Measurements from ENCODE around the gene BMP6.

The BMP6 gene

GRCh38 chr6:7776509-7776908, 50.6 kb downstream of the BMP6 start:
- Histone ChIP-seq H2BK5ac (ENCODE audit: low read depth, low read length, poor library complexity, severe bottlenecking) (no peak overlapping the region), H3K9ac (ENCODE audit: low read length) (no peak overlapping the region), H3K18ac (ENCODE audit: low read depth in 1 of 2, low read length in 2 of 2) (no peak overlapping the region), H3K4ac (ENCODE audit: low read depth in 1 of 2, low read length in 2 of 2) (no peak overlapping the region), H3K27me3 (ENCODE audit: control insufficient read depth in 1 of 2, insufficient read depth in 1 of 2, low read length in 2 of 2) (peaks cover 4 to 19% of the 10 kb centered on the region in 2 experiments), H3K23ac (ENCODE audit: low read length in 2 of 2) (no peak overlapping the region), H2BK12ac (ENCODE audit: low read length in 2 of 2) (no peak overlapping the region), H2AFZ (ENCODE audit: low read depth, low read length) (no peak overlapping the region), H3K79me1 (replicated peaks; ENCODE audit: low read length, poor library complexity, severe bottlenecking) (no peaks in the 10 kb centered on the region), H3K27ac (ENCODE audit: low read length, poor library complexity, severe bottlenecking) (no peak overlapping the region), H3K4me2 (ENCODE audit: low read length, poor library complexity, severe bottlenecking) (no peak overlapping the region), H4K8ac (ENCODE audit: low read length) (no peak overlapping the region), H3K9me3 (ENCODE audit: control insufficient read depth, low read length) (no peaks in the 10 kb centered on the region), H2BK120ac (ENCODE audit: low read depth, low read length) (no peak overlapping the region), H3K36me3 (ENCODE audit: control insufficient read depth in 1 of 2, insufficient read depth in 2 of 2, low read depth in 1 of 2, low read length in 2 of 2) (no peaks in the 10 kb centered on the region), H2BK15ac (ENCODE audit: low read depth, poor library complexity, severe bottlenecking) (no peak overlapping the region), H3K4me1 (ENCODE audit: control insufficient read depth, insufficient read depth, low read depth, low read length) (no peaks in the 10 kb centered on the region), H4K91ac (ENCODE audit: low read length) (no peak overlapping the region), H3K4me3 (ENCODE audit: insufficient read depth in 1 of 2, low read depth in 1 of 2, low read length in 2 of 2) (no peak overlapping the region), H2AK5ac (ENCODE audit: low read length, severe bottlenecking) (no peak overlapping the region), H3K14ac (ENCODE audit: low read length in 2 of 2) (no peak overlapping the region)
- 100% methylated on average over 1 of the region's 2 CpGs for WGBS
- no peak for DNase-seq

GRCh38 chr6:7777074-7777473, 51.2 kb downstream of the BMP6 start:
- Histone ChIP-seq H3K27me3 (ENCODE audit: control insufficient read depth in 1 of 2, insufficient read depth in 1 of 2, low read length in 2 of 2) (peaks cover 4 to 17% of the 10 kb centered on the region in 2 experiments), H2BK12ac (ENCODE audit: low read length in 2 of 2) (no peak overlapping the region), H4K8ac (ENCODE audit: low read length) (no peak overlapping the region), H3K9me3 (ENCODE audit: control insufficient read depth, low read length) (no peaks in the 10 kb centered on the region), H2BK15ac (ENCODE audit: low read depth, poor library complexity, severe bottlenecking) (no peak overlapping the region), H2BK120ac (ENCODE audit: low read depth, low read length) (no peak overlapping the region), H3K18ac (ENCODE audit: low read depth in 1 of 2, low read length in 2 of 2) (no peak overlapping the region), H3K9ac (ENCODE audit: low read length) (no peak overlapping the region), H2AFZ (ENCODE audit: low read depth, low read length) (no peak overlapping the region), H2BK5ac (ENCODE audit: low read depth, low read length, poor library complexity, severe bottlenecking) (no peak overlapping the region), H3K4me1 (ENCODE audit: control insufficient read depth, insufficient read depth, low read depth, low read length) (no peaks in the 10 kb centered on the region), H3K14ac (ENCODE audit: low read length in 2 of 2) (no peak overlapping the region), H3K27ac (ENCODE audit: low read length, poor library complexity, severe bottlenecking) (no peak overlapping the region), H3K79me1 (replicated peaks; ENCODE audit: low read length, poor library complexity, severe bottlenecking) (no peaks in the 10 kb centered on the region), H3K23ac (ENCODE audit: low read length in 2 of 2) (no peak overlapping the region), H3K4me3 (ENCODE audit: insufficient read depth in 1 of 2, low read depth in 1 of 2, low read length in 2 of 2) (no peak overlapping the region), H3K4me2 (ENCODE audit: low read length, poor library complexity, severe bottlenecking) (no peak overlapping the region), H3K4ac (ENCODE audit: low read depth in 1 of 2, low read length in 2 of 2) (no peak overlapping the region), H4K91ac (ENCODE audit: low read length) (no peak overlapping the region), H3K36me3 (ENCODE audit: control insufficient read depth in 1 of 2, insufficient read depth in 2 of 2, low read depth in 1 of 2, low read length in 2 of 2) (no peaks in the 10 kb centered on the region), H2AK5ac (ENCODE audit: low read length, severe bottlenecking) (no peak overlapping the region)
- DNase-seq = no peak
- WGBS = 73% methylated on average over 3 of the region's 4 CpGs

GRCh38 chr6:7781240-7781639, 55.3 kb downstream of the BMP6 start:
- 83% methylated on average over 2 of the region's 6 CpGs for WGBS
- H3K9ac ChIP-seq (ENCODE audit: low read length) = no peak overlapping the region

GRCh38 chr6:7784248-7784647, 58.3 kb downstream of the BMP6 start:
- Histone ChIP-seq H4K8ac (ENCODE audit: low read length) (no peak overlapping the region), H2BK15ac (ENCODE audit: low read depth, poor library complexity, severe bottlenecking) (no peak overlapping the region), H4K91ac (ENCODE audit: low read length) (no peak overlapping the region), H3K18ac (ENCODE audit: low read depth in 1 of 2, low read length in 2 of 2) (no peak overlapping the region), H2AFZ (ENCODE audit: low read depth, low read length) (no peak overlapping the region), H3K79me1 (replicated peaks; ENCODE audit: low read length, poor library complexity, severe bottlenecking) (no peaks in the 10 kb centered on the region), H3K9ac (ENCODE audit: low read length) (no peak overlapping the region), H2BK12ac (ENCODE audit: low read length in 2 of 2) (no peak overlapping the region), H3K4ac (ENCODE audit: low read depth in 1 of 2, low read length in 2 of 2) (no peak overlapping the region), H3K4me3 (ENCODE audit: insufficient read depth in 1 of 2, low read depth in 1 of 2, low read length in 2 of 2) (no peak overlapping the region), H2BK120ac (ENCODE audit: low read depth, low read length) (no peak overlapping the region), H2BK5ac (ENCODE audit: low read depth, low read length, poor library complexity, severe bottlenecking) (no peak overlapping the region), H3K4me2 (ENCODE audit: low read length, poor library complexity, severe bottlenecking) (no peak overlapping the region), H2AK5ac (ENCODE audit: low read length, severe bottlenecking) (no peak overlapping the region), H3K9me3 (ENCODE audit: control insufficient read depth, low read length) (no peaks in the 10 kb centered on the region), H3K27ac (ENCODE audit: low read length, poor library complexity, severe bottlenecking) (no peak overlapping the region), H3K36me3 (ENCODE audit: control insufficient read depth in 1 of 2, insufficient read depth in 2 of 2, low read depth in 1 of 2, low read length in 2 of 2) (no peaks in the 10 kb centered on the region), H3K27me3 (ENCODE audit: control insufficient read depth in 1 of 2, insufficient read depth in 1 of 2, low read length in 2 of 2) (peaks cover 0 to 9% of the 10 kb centered on the region in 2 experiments), H3K14ac (ENCODE audit: low read length in 2 of 2) (no peak overlapping the region), H3K23ac (ENCODE audit: low read length in 2 of 2) (no peak overlapping the region), H3K4me1 (ENCODE audit: control insufficient read depth, insufficient read depth, low read depth, low read length) (no peaks in the 10 kb centered on the region)
- DNase-seq = no peak
- 97% methylated on average over 4 of the region's 6 CpGs for WGBS

More at GRCh38 chr6:7781240-7781639, 55.3 kb downstream of the BMP6 start:
- Histone ChIP-seq H3K4me1 (ENCODE audit: control insufficient read depth, insufficient read depth, low read depth, low read length) (no peaks in the 10 kb centered on the region), H3K27ac (ENCODE audit: low read length, poor library complexity, severe bottlenecking) (no peak overlapping the region), H2AFZ (ENCODE audit: low read depth, low read length) (no peak overlapping the region), H3K4me3 (ENCODE audit: insufficient read depth in 1 of 2, low read depth in 1 of 2, low read length in 2 of 2) (no peak overlapping the region), H2BK12ac (ENCODE audit: low read length in 2 of 2) (no peak overlapping the region), H3K23ac (ENCODE audit: low read length in 2 of 2) (no peak overlapping the region), H2BK120ac (ENCODE audit: low read depth, low read length) (no peak overlapping the region), H4K91ac (ENCODE audit: low read length) (no peak overlapping the region), H4K8ac (ENCODE audit: low read length) (no peak overlapping the region), H3K27me3 (ENCODE audit: control insufficient read depth in 1 of 2, insufficient read depth in 1 of 2, low read length in 2 of 2) (peaks cover 3 to 4% of the 10 kb centered on the region in 2 experiments), H2BK15ac (ENCODE audit: low read depth, poor library complexity, severe bottlenecking) (no peak overlapping the region), H3K18ac (ENCODE audit: low read depth in 1 of 2, low read length in 2 of 2) (no peak overlapping the region), H3K4me2 (ENCODE audit: low read length, poor library complexity, severe bottlenecking) (no peak overlapping the region), H3K36me3 (ENCODE audit: control insufficient read depth in 1 of 2, insufficient read depth in 2 of 2, low read depth in 1 of 2, low read length in 2 of 2) (no peaks in the 10 kb centered on the region), H3K4ac (ENCODE audit: low read depth in 1 of 2, low read length in 2 of 2) (no peak overlapping the region), H2BK5ac (ENCODE audit: low read depth, low read length, poor library complexity, severe bottlenecking) (no peak overlapping the region), H2AK5ac (ENCODE audit: low read length, severe bottlenecking) (no peak overlapping the region), H3K9me3 (ENCODE audit: control insufficient read depth, low read length) (no peaks in the 10 kb centered on the region), H3K14ac (ENCODE audit: low read length in 2 of 2) (no peak overlapping the region), H3K79me1 (replicated peaks; ENCODE audit: low read length, poor library complexity, severe bottlenecking) (no peaks in the 10 kb centered on the region)
- DNase-seq = no peak
